ENCODE measurements around the gene SNCG.
"Not testable (repeated sequence)": the region's sequence is repeated elsewhere in the genome, so short reads cannot be mapped to it uniquely, and the experiment has no call there.

Gene SNCG

DNA sequence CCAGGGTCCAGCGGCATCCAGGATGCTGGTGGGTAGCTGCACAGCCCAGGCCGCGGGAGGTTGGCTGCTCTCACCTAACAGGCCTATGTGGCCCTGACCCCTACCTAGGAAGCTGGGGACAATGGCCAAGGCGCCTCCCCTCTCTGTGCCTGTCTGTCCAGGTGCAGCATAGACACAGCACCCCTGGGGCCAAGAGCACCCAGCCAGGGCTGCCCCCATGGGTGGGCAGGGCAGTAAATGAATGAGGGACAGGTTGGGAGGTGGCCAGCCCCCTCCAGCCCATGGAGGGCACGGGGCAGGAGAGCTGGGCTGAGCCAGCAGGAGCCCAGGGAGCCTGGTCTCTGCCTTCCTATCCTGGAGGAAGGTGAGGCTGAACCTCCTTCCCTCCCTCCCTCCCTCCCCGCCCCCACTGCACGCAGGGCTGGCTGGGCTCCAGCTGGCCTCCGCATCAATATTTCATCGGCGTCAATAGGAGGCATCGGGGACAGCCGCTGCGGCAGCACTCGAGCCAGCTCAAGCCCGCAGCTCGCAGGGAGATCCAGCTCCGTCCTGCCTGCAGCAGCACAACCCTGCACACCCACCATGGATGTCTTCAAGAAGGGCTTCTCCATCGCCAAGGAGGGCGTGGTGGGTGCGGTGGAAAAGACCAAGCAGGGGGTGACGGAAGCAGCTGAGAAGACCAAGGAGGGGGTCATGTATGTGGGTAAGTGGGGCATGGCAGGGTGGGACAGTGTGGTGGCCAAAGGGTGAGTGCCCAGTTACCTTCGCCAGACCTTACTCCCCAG lies at the start of gene SNCG:
SNCG (plus strand) TSS at position 484 of the 785 bp plus-strand sequence; CDS start at position 583, 99 bp downstream.
- DNase-seq (ENCODE audit: low spot score), result no peak

DNA sequence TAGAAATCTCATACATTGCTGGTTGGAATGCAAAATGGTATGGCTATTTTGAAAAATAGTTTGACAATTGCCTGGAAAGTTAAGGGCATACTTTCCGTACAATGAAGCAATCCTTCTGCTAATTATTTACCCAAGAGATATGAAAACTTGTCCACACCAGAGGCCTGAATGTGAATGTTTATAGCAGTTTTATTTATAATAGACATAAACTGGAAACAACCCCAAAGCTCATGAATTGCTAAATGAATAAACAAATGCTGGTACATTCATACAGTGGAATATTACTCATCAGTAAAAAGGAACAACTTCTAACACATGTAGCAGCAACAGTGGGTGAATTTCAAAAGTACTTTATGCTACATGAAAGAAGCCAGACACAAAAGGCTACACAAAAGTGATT lies 43.7 kb upstream of the SNCG start:
- no peak for DNase-seq (ENCODE audit: low spot score)

DNA sequence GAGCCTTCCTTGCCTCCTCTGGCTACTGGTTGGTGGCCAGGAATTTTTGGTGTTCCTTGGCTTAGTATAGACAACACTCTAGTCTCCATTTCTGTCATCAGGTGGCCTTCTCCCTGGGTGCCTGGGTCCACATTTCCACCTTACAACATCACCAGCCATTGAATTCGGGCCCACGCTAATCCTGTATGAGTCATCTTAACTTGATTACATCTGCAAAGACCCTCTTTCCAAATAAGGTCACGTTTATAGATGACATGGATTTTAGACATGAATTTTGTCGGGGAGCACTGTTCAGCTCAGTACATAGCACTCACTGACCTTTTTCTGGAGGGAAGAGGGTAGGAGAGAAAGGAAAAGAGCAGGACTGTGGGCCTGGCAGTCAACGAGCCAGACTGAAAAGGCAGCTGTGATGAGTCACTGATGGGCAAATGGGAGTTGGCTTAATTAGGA lies 40.4 kb upstream of the SNCG start:
- no peak for DNase-seq (ENCODE audit: low spot score)

DNA sequence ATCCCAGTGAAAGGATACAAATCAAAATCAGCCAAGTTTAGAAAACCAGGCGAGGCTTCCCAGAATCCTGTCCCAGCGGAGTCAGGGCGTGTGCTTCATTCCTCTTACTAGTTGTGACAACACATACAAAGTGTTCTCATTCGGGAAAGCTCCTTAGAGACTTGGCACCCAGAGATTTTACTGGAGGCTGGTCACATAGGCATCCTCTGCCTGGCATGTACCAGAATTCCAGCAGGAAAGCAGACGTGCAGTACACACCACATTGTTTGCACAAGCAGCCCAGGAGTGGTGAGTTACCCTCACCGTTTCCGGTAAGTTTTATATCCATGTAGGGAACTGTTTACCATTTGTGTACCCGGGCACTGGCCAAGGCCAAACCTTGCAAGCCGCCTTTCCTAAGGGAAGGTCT lies 35.8 kb upstream of the SNCG start:
- DNase-seq (ENCODE audit: low spot score), result no peak

DNA sequence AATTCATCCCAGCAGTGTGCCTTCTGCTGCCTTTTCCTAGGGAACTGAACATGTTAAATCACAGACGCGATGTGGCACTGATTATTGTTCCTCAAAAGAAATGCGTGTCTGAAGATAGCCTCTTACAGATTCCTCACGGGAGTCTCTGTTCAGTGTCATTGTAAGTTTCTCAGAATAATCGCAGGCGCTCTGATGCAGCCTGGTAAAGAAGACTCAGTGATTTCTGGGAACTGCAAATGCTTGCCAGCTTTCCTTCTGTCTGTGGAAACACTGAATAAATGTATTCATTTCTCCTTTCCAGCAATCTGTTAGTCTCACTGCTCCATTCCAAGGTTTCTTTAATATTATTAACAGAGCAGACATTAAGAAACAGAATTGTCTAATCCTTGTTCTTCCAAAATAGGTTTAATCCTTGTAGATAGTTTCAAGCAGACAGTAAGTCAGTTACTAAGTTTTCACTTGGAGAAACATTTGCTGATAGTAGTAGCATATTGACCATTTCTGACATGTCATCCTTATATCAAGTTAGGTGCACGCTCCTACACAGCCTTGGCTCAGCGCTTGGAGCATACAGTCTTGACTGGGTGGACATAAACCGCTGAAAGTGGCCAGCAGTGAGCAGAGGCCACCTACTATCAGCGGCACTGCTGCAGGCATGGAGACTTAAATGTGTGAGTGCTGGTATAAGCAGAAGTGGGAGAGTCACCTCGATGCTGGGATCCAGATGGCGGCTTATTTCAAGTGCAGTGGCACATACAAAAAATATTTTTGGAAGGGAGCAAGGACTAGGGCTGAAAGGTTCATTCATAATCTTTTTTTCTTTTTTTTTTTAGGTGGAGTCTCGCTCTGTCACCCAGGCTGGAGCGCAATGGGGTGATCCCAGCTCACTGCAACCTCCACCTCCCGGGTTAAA lies 28.7 kb upstream of the SNCG start:
- DNase-seq (ENCODE audit: low spot score), result no peak

DNA sequence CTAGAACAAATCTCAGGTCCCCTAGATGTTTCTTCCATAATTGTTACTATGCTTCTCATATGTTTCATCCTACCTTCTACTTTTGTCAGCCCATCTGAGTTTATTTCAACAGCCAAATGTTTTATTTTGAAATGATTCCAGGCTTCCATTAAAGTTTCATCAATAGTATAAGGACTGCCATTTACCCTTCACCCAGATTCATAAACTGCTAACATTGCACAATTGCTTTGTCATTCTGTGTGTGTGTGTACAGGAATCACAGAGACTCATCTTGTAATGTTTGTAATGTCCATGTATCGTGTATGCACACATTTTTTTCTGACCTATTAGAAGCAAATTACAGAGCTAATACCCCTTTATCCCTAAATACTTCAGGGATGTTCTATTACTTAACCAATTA lies 26.5 kb upstream of the SNCG start:
- DNase-seq (ENCODE audit: low spot score), result no peak

DNA sequence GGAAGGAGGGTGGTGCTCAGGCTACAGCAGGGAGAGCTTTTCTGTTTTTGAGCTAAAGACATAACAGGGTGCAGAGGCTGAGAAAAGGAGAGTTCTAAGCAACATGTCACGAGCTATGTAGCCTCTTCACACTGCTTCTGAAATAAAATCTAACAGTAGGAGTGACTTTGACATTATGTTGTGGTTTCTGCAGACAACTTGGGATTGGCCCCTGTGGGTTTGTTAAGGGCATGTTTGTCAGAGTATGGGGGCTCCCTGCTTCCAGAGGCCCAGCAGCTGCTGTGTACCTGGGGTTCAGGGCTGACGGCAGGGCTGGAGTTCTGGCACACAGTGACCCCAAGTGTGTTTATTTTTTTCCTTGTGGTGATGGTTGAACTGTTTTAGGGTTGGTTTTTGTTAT lies 25.7 kb upstream of the SNCG start:
- no peak for DNase-seq (ENCODE audit: low spot score)

DNA sequence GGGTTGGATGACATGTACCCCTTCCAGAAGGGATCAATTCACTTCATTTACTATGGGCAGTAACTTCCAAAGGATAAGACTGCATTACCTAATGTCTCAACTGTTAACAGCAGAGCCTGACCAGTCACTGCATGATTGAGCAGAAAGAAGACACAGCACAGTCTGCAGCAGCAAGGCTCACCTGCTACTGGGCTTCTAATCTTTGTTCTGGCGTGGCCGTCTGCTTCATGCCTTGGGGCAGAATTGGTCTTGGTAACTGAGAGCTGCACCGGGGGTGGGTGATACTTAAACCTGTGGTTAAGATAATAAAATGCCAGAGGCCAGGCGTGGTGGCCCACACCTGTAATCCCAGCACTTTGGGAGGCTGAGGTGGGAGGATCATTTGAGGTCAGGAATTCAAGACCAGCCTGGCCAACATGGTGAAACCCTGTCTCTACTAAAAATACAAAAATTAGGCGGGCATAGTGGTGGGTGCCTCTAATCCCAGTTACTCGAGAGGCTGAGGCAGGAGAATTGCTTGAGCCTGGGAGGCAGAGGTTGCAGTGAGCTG lies 24.2 kb upstream of the SNCG start:
- DNase-seq (ENCODE audit: low spot score), result not testable (repeated sequence)

DNA sequence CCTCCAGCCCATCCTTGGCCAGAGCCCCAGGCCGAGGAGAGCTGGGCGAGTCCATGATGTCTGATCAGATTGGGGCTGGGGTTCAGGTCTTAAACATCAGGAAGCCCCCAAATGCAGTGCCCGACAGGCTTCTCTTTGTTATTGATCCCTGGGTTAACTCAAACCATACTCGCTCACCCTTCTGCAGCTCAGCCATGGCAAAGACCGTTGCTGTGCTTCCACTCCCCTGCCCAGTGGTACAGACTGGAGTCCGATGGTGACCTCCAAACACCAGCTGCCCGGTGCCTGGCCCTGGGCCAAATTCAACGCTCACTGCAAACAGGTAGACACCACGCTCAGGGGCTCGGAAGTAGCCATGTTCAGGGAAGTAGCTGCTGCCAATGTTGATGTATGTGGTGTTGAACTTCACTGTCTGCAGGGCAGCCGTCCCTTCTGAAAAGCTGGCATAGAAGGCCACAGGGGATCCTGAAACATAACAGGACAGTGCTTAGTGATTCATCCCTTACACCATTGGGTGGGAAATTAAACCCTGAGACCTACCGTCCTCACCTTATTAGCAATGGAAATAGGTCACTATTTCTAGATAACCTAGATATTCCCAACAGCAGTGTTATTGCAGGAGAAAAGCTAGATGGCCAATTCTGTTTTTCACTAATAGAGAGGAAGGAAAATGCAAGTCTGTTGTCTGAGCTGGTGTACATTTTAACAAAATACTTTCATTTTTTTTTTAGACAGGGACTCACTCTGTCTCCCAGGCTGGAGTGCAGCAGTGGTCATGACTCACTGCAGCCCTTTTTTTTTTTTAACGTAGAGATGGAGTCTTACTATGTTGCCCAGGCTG lies 21.5 kb upstream of the SNCG start:
- no peak for DNase-seq (ENCODE audit: low spot score)

DNA sequence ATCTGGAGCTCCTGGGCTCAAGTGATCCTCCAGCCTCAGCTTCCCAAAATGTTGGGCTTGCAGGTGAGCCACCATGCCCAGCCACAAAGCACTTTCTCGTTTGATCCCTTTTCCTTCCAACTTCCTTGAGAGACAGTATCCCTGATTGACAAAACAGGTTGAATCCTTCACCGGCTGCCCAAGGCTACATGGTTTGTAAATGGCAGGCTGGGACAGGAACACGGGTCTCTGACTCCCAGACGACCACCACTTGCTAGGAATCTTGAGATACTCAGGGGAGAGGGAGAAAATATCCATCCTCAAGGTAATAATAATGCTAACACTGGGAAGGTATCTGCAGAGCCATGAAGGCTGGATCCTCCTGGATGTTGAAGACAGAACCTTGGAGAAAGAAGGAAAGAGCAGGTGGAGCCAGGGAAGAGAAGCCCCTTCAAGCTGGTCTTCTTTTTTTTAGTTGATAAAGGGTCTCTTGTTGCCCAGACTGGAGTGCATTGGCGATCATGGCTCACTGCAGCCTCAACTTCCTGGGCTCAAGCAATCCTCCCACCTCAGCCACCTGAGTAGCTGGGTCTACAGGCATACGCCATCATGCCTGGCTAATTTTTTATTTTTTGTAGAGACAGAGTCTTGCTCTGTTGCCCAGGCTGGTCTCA lies 20.8 kb upstream of the SNCG start:
- DNase-seq (ENCODE audit: low spot score), result no peak

DNA sequence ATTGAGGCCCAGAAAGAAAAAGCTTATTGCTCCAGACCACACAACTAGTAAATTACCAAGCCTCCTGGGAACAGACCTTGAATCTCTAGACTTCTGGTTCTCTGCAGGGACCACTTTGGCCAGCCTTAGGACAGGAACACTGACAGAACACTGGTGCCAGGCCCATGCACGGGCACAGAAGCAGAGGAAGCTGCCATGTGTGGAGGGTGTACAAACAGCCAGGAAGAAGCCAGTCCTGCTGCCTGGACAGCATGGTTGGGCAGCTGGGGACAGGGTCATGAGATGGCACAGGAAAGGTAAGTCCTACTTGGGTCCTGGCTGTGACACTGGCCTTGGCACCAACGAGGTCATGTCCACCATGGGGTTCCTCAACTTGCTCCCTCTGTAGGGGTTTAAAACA lies 20.1 kb upstream of the SNCG start:
- DNase-seq (ENCODE audit: low spot score), result no peak

DNA sequence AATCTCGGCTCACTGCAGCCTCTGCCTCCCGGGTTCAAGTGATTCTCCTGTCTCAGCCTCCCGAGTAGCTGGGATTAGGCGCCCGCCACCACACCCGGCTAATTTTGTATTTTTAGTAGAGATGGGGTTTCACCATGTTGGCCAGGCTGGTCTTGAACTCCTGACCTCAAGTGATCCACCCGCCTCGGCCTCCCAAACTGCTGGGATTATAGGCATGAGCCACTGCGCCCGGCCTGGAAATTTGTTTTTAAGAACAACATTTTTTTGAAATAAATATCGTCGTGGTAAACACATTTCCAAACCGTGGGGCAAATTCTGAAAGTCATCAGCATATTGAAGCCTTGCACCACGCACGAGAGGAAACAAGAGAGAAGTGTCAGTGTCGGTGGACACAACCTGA lies 18.3 kb upstream of the SNCG start:
- not testable (repeated sequence) for DNase-seq (ENCODE audit: low spot score)

DNA sequence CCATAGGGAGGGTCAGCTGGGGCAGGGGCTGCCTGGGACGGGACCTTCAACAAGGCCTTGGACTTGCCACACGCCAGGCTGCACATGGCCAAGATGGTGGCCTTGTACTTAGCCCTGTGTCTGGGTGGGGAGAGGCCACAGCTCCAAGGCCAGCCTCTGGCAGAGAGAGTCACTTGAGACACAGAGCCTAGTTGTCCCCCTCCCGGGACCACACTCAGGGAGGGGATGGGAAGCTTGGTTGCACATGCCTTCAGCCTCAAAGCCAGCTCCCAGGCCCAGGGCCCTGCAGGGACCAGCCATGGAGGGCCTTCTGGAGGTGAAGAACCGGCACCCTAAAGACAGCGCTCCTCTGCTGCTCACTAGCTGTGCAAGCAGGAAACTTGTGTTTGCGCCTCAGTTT lies 17.7 kb upstream of the SNCG start:
- no peak for DNase-seq (ENCODE audit: low spot score)

DNA sequence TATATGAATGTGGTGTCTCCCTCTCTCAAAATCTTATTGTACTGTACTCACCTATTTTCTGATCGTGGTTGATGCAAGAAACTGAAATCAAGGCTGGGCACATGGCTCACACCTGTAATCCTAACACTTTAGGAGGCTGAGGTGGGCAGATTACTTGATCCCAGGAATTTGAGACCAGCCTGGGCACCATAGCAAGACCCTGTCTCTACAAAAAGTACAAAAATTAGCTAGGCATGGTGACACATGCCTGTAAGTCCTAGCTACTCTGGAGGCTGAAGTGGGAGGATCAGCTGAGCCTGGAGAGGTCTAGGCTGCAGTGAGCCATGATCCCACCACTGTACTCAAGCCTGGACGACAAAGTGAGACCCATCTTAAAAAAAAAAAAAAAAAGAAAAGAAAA lies 17.0 kb upstream of the SNCG start:
- no peak for DNase-seq (ENCODE audit: low spot score)

DNA sequence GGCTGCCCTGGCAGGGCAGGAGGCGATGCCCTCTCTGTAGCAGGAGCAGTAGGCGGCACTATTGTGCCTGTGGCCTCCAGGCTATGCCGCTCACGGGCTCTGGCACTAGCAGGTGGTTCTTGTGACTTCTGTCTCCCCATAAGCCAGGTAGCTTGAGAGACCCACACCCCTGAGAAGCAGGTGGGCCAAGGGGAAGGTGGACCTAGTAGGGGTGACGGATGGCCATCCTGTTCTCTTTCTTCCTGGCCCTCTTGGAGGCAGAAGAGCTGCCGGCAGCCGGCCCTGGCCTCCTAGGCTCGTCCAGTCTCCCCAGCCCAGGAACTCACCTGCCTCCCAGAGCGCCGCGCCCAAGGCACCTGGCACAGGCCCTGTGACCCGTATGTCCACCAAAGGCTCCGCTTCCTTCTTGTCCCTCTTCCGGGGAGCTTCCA lies 16.4 kb upstream of the SNCG start:
- no peak for DNase-seq (ENCODE audit: low spot score)

DNA sequence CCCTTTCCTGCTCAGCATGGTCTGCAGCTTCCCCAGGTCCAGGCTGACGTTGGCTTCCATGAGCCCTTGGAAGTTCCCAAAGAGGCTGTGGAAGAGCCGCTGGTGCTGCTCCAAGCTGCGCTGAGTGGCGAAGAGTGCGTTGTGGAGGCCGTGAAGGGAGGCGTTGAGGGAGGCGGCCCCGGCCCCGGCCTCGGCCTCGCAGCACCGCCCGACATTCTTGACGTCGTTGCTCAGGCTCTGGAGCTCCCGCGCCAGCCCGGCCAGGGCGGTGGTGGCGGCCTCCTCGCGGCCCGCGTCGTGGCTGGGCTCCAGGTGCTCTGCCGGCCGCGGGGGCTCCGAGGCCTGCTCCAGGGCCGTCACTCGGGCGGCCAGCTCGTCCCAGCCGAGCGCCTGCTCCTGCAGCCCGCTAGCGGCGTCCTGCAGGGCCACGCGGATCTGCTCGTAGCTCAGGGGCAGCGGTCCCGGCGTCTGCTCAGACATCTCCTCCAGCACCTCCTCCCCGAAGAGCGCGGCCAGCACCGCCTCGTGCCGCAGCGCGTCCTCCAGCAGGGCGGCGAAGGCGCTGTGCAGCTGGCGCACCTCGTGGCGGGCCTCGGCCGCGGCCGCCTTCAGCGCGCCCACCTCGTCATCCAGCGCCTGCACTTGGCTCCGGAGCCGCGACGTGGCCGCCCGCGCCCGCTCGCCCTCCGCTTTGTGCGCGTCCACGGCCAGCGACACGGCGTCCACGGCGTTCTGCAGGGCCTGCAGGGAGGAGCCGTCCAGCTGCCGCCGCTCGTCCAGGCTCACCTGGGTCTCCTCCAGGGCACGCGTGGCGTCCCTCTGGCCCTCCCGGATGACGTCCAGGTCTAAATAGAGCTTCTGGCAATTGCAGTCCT lies 15.7 kb upstream of the SNCG start:
- DNase-seq (ENCODE audit: low spot score), result no peak

DNA sequence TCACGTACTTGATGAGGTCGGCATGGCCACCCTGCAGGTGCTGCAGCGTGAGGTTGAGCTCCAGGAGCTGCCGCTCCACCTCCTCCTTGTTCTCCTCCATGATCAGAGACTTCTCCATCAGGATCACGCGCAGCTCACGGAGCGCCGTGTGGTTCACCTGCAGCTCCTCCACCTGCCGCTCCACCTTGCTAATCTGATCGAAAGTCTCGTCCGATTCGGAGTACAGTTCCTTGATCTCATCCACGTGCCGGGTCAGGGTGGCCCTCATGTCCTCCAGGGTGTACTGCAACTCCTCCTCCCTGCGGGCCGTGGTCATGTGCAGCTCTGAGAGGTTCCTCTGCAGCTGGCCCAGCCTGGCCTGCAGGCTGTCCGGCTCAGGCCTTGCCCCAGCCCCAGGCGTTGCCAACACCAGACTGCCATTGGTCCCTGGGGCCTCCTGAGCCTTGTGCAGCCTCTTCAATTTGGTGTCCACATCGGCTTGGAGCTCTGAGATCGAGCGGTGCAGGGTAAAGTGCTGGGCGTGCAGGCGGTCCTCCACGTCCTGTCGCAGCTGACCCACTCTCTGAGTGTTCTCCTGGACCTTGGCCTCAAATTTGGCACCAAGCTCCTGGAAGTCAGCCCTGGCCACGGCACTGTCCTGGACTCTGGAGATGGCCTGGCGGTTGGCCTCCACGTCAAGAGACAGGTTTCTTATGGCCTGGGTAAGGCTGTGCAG lies 14.9 kb upstream of the SNCG start:
- no peak for DNase-seq (ENCODE audit: low spot score)

DNA sequence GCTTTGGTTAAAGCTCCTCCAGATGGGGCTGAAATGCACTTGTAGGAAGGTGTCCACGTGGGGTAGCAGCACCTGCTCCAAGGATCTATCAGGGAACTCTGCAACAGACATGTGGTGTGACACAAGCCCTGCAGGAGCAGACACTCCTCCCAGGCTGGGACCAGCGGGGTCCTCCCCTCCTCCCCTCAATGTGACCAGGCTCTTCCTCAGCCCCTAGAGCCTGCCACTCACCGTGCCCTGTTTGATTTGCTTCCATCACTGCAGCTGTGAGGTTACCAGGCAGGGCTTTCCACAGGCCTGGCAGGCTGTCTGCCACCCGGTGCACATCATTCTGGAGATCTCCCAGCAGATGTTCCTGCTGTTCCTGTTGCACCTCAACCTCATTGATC lies 14.4 kb upstream of the SNCG start:
- no peak for DNase-seq (ENCODE audit: low spot score)

DNA sequence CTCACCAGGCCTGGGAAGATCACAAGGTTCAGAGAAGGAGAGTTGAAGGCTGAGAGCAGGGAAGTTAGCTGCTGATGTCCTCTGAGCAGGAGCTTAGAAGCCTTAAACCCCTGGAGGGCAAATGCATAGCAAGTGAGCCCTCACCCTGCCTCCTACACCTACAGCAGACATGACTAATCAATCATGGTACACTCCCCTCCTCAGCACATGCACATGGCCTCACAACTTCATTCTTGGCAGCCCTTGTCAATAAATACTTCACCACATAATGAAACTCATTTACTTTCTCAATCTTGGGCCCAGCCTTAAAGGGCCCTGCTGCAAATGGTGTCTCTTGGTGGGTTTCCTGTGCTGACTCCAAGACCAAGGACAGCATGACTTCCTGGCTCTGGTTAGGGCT lies 13.9 kb upstream of the SNCG start:
- DNase-seq (ENCODE audit: low spot score), result no peak

DNA sequence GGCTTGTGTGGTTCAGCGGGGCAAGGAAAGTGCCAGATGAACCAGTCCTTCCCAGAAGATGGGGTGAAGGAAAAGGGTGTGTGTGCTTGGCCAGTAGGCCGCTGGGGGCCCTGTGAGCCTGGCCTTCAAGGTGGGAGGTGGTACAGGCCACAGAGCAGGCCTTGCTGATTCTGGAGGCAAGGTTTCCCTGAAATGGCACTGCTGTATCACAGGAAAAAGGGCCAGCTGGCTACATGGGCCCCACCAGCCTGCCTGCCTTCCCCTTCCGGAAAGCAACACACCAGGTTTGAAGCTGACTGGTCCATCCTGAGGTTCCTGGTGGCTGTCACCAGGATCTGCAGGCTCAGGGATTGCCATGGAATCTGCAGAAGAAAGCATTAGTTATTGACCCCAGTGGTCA lies 13.5 kb upstream of the SNCG start:
- DNase-seq (ENCODE audit: low spot score), result no peak

Measured in hematopoietic multipotent progenitor cell treated with erythropoietin and hydrocortisone succinate and interleukin-3 and kit ligand, for 17 days (in vitro differentiated cells).